Measurements from ENCODE around the gene MAT2A. TPM values are rescaled to one million over a fixed set of nuclear protein-coding genes. Genes with fewer than 3 reads are reported as not detected.
"Not testable (repeated sequence)": the region's sequence is repeated elsewhere in the genome, so short reads cannot be mapped to it uniquely, and the experiment has no call there.

Gene MAT2A
- total RNA-seq, 1 donor from 2014 or later: 145 TPM

DNA sequence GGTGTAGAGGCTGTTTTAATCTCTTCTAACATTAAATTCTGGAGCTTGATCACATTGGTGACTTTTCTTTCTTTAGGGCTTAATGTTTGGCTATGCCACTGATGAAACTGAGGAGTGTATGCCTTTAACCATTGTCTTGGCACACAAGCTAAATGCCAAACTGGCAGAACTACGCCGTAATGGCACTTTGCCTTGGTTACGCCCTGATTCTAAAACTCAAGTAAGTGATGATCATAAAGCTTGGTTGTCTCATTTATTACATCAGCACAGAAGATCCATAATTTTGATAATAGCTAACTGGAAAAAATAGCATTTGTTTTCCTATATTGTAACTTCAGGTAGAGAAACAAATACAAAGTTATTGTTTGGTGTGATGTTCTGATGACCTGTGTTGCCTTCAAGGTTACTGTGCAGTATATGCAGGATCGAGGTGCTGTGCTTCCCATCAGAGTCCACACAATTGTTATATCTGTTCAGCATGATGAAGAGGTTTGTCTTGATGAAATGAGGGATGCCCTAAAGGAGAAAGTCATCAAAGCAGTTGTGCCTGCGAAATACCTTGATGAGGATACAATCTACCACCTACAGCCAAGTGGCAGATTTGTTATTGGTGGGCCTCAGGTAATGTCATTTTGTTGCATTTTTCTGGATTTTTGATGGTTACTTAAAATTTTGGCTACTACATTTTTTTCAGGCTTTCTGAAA is 2.9 kb downstream of the MAT2A start:
- Histone ChIP-seq H3K4me1 (peaks cover 72% of the 10 kb centered on the region), H3K9me3 (replicated peaks) (no peaks in the 10 kb centered on the region), H3K36me3 (peaks cover 60% of the 10 kb centered on the region), H3K27ac (replicated peaks) (peak overlapping the region; percentile 100), H3K4me3 (peak overlapping the region; percentile 86), H3K27me3 (ENCODE audit: low read depth) (no peaks in the 10 kb centered on the region)
- intact Hi-C loops (cut with micrococcal nuclease): no loop called here
- TF ChIP-seq, protein P1, sequence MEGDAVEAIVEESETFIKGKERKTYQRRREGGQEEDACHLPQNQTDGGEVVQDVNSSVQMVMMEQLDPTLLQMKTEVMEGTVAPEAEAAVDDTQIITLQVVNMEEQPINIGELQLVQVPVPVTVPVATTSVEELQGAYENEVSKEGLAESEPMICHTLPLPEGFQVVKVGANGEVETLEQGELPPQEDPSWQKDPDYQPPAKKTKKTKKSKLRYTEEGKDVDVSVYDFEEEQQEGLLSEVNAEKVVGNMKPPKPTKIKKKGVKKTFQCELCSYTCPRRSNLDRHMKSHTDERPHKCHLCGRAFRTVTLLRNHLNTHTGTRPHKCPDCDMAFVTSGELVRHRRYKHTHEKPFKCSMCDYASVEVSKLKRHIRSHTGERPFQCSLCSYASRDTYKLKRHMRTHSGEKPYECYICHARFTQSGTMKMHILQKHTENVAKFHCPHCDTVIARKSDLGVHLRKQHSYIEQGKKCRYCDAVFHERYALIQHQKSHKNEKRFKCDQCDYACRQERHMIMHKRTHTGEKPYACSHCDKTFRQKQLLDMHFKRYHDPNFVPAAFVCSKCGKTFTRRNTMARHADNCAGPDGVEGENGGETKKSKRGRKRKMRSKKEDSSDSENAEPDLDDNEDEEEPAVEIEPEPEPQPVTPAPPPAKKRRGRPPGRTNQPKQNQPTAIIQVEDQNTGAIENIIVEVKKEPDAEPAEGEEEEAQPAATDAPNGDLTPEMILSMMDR (IDR thresholded peaks at IDR 0.05; ENCODE audit: borderline replicate concordance): no peak
- no peak for DNase-seq

DNA sequence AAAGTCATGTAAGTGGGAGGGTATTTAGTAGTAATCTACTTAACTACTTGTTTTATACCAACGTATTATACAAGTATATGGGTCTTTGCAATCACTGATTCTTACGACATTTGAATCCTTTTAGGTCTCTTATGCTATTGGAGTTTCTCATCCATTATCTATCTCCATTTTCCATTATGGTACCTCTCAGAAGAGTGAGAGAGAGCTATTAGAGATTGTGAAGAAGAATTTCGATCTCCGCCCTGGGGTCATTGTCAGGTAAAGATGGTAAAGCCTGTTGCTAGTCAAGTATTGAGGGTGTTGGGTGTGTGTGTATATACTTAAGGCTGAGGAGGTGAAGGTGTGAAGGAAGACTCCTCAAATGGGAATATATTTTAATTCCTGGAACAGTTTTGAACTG is 3.8 kb downstream of the MAT2A start:
- Histone ChIP-seq H3K27ac (replicated peaks) (peak overlapping the region; percentile 100), H3K4me1 (peaks cover 64% of the 10 kb centered on the region), H3K27me3 (ENCODE audit: low read depth) (no peaks in the 10 kb centered on the region), H3K36me3 (peaks cover 60% of the 10 kb centered on the region), H3K9me3 (replicated peaks) (no peaks in the 10 kb centered on the region), H3K4me3 (peak overlapping the region; percentile 86)
- TF ChIP-seq, protein P1 (IDR thresholded peaks at IDR 0.05; ENCODE audit: borderline replicate concordance): no peak
- intact Hi-C loops (cut with micrococcal nuclease): no loop called here
- DNase-seq: no peak

DNA sequence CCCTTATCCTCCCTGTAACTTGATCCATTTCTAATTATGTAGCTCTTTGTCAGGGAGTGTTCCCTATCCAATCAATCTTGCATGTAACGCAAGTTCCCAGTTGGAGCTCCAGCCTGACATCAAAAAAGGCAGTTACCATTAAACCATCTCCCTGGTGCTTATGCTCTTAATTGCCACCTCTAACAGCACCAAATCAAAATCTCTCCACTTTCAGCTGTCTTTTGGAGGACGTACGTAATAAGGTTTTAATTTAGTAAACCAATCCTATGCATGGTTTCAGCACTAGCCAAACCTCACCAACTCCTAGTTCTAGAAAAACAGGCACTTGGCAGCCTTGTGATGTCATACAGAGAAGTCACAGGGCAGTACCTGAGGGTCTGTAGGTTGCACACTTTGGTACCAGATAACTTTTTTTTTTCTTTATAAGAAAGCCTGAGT is 5.3 kb downstream of the MAT2A start:
- Histone ChIP-seq H3K4me1 (peaks cover 54% of the 10 kb centered on the region), H3K36me3 (peaks cover 64% of the 10 kb centered on the region)
- intact Hi-C loops (cut with micrococcal nuclease); H3K27ac ChIP-seq (replicated peaks); H3K9me3 ChIP-seq (replicated peaks); DNase-seq; H3K27me3 ChIP-seq (ENCODE audit: low read depth); H3K4me3 ChIP-seq: not testable (repeated sequence)

DNA sequence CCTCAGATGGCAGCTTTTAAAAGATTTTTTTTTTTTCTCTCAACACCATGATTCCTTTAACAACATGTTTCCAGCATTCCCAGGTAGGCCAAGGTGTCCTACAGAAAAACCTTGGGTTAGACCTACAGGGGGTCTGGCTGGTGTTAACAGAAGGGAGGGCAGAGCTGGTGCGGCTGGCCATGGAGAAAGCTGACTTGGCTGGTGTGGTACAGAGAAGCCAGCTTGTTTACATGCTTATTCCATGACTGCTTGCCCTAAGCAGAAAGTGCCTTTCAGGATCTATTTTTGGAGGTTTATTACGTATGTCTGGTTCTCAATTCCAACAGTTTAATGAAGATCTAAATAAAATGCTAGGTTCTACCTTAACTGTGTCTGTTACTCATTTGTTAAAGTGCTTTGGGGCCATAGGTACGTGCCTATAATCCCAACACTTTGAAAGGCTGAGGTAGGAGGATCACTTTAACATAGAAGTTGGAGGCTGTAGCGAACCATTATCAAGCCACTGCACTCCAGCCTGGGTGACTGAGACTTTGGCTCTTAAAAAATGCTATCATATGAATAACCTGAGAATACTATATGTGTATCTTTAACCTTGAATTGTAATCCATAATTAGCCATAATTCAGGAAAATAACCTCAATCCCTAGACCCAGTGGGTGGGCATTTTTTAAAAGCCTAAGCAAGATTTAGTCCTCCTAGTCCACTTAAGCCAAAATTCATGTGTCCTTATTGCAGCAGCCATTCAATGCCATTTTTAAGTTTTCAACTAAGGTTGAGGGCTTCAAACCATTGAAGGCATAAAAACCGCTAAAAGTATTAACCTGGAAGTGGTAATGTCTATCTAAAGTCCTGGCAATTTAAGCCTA is 6.2 kb downstream of the MAT2A start:
- Histone ChIP-seq H3K36me3 (peaks cover 72% of the 10 kb centered on the region), H3K4me1 (peaks cover 46% of the 10 kb centered on the region)
- H3K27me3 ChIP-seq (ENCODE audit: low read depth); H3K4me3 ChIP-seq; intact Hi-C loops (cut with micrococcal nuclease); H3K9me3 ChIP-seq (replicated peaks); H3K27ac ChIP-seq (replicated peaks); DNase-seq: not testable (repeated sequence)

DNA sequence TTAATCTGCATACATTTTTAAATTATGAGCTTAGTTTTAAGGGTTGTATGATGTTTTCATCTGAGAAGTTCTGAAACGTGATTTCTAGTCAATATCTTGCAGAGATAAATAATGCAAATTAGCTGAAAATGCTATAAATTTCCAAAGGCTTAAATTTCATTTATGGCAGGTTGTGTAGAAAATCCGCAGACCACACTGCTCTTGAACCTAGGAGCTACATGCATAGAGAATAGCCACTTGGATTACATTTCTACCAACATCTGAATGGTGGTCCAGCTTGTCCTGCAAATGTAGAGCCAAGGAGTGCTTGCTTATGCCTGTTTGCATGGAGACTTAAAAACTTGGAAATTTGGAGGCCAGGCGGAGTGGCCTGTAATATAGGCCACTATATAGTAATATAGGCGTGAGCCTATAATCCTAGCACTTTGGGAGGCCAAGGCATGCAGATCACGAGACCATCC is 6.8 kb downstream of the MAT2A start:
- H3K36me3 ChIP-seq: peaks cover 73% of the 10 kb centered on the region
- no peaks in the 10 kb centered on the region for H3K27me3 ChIP-seq (ENCODE audit: low read depth)
- H3K27ac ChIP-seq (replicated peaks): no peak overlapping the region
- H3K9me3 ChIP-seq (replicated peaks): no peaks in the 10 kb centered on the region
- no peak overlapping the region for H3K4me3 ChIP-seq
- intact Hi-C loops (cut with micrococcal nuclease): no loop called here
- DNase-seq: no peak
- peaks cover 40% of the 10 kb centered on the region for H3K4me1 ChIP-seq
- TF ChIP-seq, protein P1 (IDR thresholded peaks at IDR 0.05; ENCODE audit: borderline replicate concordance): no peak

DNA sequence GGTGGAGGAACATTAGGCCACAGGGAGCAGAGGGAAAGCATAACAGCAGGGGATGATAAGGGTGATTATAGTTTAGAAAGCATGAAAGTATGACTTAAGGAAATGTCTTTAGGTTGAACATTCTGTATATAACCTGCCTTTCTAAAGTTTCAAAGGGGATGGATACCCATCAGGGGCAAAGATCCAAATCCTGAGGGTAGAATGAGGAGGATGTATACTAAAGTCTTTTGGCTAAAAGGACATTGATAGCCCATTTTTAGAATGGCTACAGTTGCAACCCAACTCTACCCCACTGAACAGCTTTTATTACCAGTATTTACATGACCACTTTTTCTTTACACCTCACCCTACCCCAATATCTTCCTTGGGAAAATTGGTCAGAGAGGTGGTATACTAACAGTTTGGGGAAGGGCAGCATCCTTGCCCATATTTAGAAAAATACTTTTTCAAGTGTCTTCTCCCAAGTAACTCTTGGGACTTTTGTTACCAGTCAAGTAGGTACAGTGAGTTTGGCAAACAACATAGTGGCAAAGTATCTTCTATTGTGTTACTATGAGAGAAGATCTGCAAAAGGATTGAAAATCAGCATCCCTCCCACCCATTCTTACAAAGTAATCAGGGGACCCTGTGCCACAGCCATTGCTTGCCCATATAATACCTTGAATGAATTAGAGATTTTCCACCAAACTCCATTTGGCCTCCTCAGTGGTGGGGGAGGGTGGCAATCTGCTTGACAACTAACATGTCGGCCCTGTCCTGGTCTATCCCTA is 8.3 kb downstream of the MAT2A start:
- DNase-seq: no peak
- Histone ChIP-seq H3K36me3 (peaks cover 71% of the 10 kb centered on the region), H3K27ac (replicated peaks) (peak overlapping the region; percentile 7)

More for the DNA sequence above, 8.3 kb downstream of the MAT2A start:
- Histone ChIP-seq H3K4me3 (no peak overlapping the region), H3K27me3 (ENCODE audit: low read depth) (no peaks in the 10 kb centered on the region), H3K4me1 (peaks cover 33% of the 10 kb centered on the region), H3K9me3 (replicated peaks) (no peaks in the 10 kb centered on the region)
- intact Hi-C loops (cut with micrococcal nuclease): no loop called here
- TF ChIP-seq, protein P1 (IDR thresholded peaks at IDR 0.05; ENCODE audit: borderline replicate concordance): no peak

Measured in left ventricle myocardium inferior (tissue), 1 donor.